Panc1 (cell line): Measurements from ENCODE around the gene UBE2G2.

Experiments used
- CTCF ChIP-seq: fragments of 450-650 bp; IDR thresholded peaks from 2 replicates; pipeline ENCODE4 v1.5.1; 2017; ENCODE audit warnings: mild to moderate bottlenecking
- POLR2AphosphoS5 ChIP-seq: IDR thresholded peaks from 2 replicates; pipeline ENCODE4 v1.6.1; 2012; ENCODE audit warnings: mild to moderate bottlenecking, low read depth, low read length, moderate library complexity

- no peak for TF ChIP-seq POLR2AphosphoS5
- no peak for TF ChIP-seq CTCF
Observed at GRCh38 chr21:44817506-44817880, 15.9 kb upstream of the UBE2G2 start.
